MM.1S (cell line): Measurements from ENCODE around the gene CXCR5.

Experiments
- DNase-seq: peaks from one replicate; pipeline ENCODE4 v3.0.0-alpha.2; 2015
- H2AFZ ChIP-seq: fragments of 300-600 bp; sonication (generic); 2 replicates; pipeline ENCODE4 v1.6.0; 2016; ENCODE audit warnings: antibody characterized with exemption, low read length
- H3F3A ChIP-seq: fragments of 300-600 bp; sonication (generic); 2 replicates; pipeline ENCODE4 v1.6.1; 2016; ENCODE audit warnings: mild to moderate bottlenecking, antibody characterized with exemption, low read length, moderate library complexity, mixed read lengths; ENCODE audit not compliant: insufficient read depth
- H3K27ac ChIP-seq: fragments of 300-600 bp; sonication (generic); 2 replicates; pipeline ENCODE4 v1.5.1; 2016; ENCODE audit warnings: mild to moderate bottlenecking, low read length
- H3K27me3 ChIP-seq: fragments of 300-600 bp; sonication (generic); replicated peaks from 2 replicates; pipeline ENCODE4 v1.6.0; 2016; ENCODE audit warnings: low read length; ENCODE audit not compliant: insufficient read depth
- H3K36me3 ChIP-seq: fragments of 300-600 bp; sonication (generic); replicated peaks from 2 replicates; pipeline ENCODE4 v1.6.1; 2016; ENCODE audit warnings: mild to moderate bottlenecking, low read length, mixed read lengths; ENCODE audit not compliant: insufficient read depth
- H3K4me1 ChIP-seq: fragments of 300-600 bp; sonication (generic); 2 replicates; pipeline ENCODE4 v1.6.1; 2016; ENCODE audit warnings: low read length, mixed read lengths
- H3K4me2 ChIP-seq: fragments of 300-600 bp; sonication (generic); 2 replicates; pipeline ENCODE4 v1.6.0; 2016; ENCODE audit warnings: low read depth, low read length
- H3K4me3 ChIP-seq: fragments of 300-600 bp; sonication (generic); 2 replicates; pipeline ENCODE4 v1.5.1; 2016; ENCODE audit warnings: low read length, mixed read lengths
- H3K79me2 ChIP-seq: fragments of 300-600 bp; sonication (generic); 2 replicates; pipeline ENCODE4 v1.6.1; 2016; ENCODE audit warnings: mixed run types, low read length, mixed read lengths
- H3K9ac ChIP-seq: fragments of 300-600 bp; sonication (generic); 2 replicates; pipeline ENCODE4 v1.6.1; 2016; ENCODE audit warnings: low read length, mixed read lengths
- H3K9me2 ChIP-seq: fragments of 300-600 bp; sonication (generic); replicated peaks from 2 replicates; pipeline ENCODE4 v1.6.1; 2016; ENCODE audit warnings: mild to moderate bottlenecking, low read length, mixed read lengths; ENCODE audit not compliant: insufficient read depth
- H3K9me3 ChIP-seq: fragments of 300-600 bp; sonication (generic); replicated peaks from 2 replicates; pipeline ENCODE4 v1.6.1; 2016; ENCODE audit warnings: mild to moderate bottlenecking, low read length, mixed read lengths; ENCODE audit not compliant: insufficient read depth
- H4K20me1 ChIP-seq: fragments of 300-600 bp; sonication (generic); 2 replicates; pipeline ENCODE4 v1.6.1; 2016; ENCODE audit warnings: mild to moderate bottlenecking, low read length, moderate library complexity, mixed read lengths; ENCODE audit not compliant: insufficient read depth
- EZH2 ChIP-seq: fragments of 300-600 bp; sonication (generic); optimal IDR thresholded peaks from 2 replicates; pipeline ENCODE3; 2017; ENCODE audit warnings: low read depth, mild to moderate bottlenecking, antibody characterized with exemption, low read length, mixed read lengths
- EZH2phosphoT487 ChIP-seq: fragments of 300-600 bp; sonication (generic); IDR thresholded peaks from 2 replicates; pipeline ENCODE4 v1.6.1; 2018; ENCODE audit warnings: antibody characterized with exemption, low read length
- TF ChIP-seq, protein P1 (sequence below): fragments of 300-600 bp; sonication (generic); IDR thresholded peaks from 2 replicates; pipeline ENCODE4 v1.5.1; 2016; ENCODE audit warnings: antibody characterized with exemption, low read length, mixed read lengths

The CXCR5 gene

DNA sequence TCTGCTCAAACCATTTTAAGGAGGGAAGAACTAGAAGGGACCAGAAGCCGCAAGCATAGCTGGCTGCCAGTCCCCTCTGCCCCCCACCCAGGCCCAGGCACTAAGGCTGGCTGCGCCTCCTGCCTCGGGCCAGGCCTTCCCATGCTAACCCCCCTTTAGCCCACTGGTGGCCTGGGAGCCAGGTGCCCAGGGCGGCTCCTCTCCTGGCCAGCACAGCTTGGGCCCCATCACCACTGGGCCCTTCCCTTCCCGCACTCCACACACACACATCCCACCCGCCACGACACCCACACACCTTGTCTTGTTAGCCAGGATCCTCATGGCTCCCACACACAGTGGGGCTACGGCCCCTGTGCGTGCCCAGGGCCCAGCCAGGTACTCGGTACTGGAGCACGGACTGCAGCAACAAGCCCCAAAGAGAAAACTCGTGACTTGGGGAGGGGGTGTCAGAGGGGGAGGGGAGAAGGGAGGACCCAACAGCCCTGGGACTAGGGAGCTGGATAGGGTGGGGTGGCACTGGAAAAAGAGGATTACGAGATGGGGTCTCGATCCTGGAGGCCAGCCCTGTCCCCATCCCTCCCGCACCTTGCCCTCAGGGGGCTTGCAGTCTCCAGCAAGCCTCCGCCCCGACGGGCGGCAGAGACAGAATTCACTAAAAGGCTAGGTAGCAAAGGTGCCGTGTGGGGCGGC, 26.1 kb downstream of the CXCR5 start:
- no peak overlapping the region for H3K4me3 ChIP-seq
- no peaks in the 10 kb centered on the region for H3K36me3 ChIP-seq
- H3K79me2 ChIP-seq = no peaks in the 10 kb centered on the region
- H3K27ac ChIP-seq = no peak overlapping the region
- DNase-seq = no peak
- no peak overlapping the region for H2AFZ ChIP-seq
- no peaks in the 10 kb centered on the region for H4K20me1 ChIP-seq
- H3K9me2 ChIP-seq = no peaks in the 10 kb centered on the region
- no peak for TF ChIP-seq EZH2
- no peak for TF ChIP-seq EZH2phosphoT487
- TF ChIP-seq, protein P1, sequence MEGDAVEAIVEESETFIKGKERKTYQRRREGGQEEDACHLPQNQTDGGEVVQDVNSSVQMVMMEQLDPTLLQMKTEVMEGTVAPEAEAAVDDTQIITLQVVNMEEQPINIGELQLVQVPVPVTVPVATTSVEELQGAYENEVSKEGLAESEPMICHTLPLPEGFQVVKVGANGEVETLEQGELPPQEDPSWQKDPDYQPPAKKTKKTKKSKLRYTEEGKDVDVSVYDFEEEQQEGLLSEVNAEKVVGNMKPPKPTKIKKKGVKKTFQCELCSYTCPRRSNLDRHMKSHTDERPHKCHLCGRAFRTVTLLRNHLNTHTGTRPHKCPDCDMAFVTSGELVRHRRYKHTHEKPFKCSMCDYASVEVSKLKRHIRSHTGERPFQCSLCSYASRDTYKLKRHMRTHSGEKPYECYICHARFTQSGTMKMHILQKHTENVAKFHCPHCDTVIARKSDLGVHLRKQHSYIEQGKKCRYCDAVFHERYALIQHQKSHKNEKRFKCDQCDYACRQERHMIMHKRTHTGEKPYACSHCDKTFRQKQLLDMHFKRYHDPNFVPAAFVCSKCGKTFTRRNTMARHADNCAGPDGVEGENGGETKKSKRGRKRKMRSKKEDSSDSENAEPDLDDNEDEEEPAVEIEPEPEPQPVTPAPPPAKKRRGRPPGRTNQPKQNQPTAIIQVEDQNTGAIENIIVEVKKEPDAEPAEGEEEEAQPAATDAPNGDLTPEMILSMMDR = no peak
- H3K9ac ChIP-seq = no peak overlapping the region
- H3K4me1 ChIP-seq = no peaks in the 10 kb centered on the region; the same call in 1 of the 2 replicates
- no peaks in the 10 kb centered on the region for H3K9me3 ChIP-seq
- H3K4me2 ChIP-seq = no peak overlapping the region
- no peaks in the 10 kb centered on the region for H3F3A ChIP-seq
- no peaks in the 10 kb centered on the region for H3K27me3 ChIP-seq

DNA sequence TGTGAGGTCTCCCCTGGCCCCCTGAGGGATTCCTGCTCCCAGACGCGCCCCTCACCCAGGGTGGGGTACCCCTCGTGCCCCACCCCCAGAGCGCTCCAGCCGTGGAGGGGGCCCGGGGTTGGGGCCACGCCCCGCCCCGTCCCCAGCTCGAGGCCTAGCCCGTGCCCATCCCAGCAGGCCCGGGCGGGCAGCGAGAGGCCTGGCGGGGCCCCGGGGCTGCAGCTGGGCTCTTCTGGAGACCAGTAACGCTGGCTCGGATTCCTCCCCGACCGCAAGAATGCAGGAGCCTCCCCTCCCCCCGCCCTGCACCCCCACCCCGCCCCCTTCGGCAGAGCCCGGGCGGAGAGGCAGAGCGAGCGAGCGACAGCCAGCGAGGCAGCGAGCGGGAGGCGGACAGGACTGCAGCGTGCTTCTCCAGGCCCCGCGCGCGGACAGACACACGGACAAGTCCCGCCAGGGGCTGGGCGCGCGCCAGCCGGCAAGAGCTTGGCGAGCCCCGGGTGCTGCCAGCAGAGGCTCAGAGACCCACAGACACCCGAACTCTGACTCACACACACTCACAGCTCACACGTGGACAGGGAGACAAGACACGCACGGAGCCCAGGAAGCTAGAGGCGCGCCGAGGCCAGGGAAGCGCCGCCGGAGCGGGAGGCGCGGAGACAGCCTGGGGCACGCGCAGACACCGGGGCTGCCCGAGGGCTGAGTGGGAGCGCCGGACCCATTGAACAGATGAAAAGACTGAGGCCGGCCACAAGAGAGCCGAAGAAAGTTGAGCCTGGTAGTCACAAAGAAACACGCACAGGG, 26.8 kb downstream of the CXCR5 start:
- Histone ChIP-seq H3K9ac (no peak overlapping the region), H3K79me2 (no peaks in the 10 kb centered on the region), H3F3A (no peaks in the 10 kb centered on the region), H2AFZ (no peak overlapping the region), H3K27me3 (no peaks in the 10 kb centered on the region), H3K36me3 (no peaks in the 10 kb centered on the region), H3K9me3 (no peaks in the 10 kb centered on the region), H4K20me1 (no peaks in the 10 kb centered on the region), H3K9me2 (no peaks in the 10 kb centered on the region), H3K4me3 (no peak overlapping the region), H3K27ac (no peak overlapping the region), H3K4me1 (peaks cover 3% of the 10 kb centered on the region; the same call in 1 of the 2 replicates), H3K4me2 (no peak overlapping the region)
- TF ChIP-seq EZH2 = no peak
- TF ChIP-seq, protein P1 = no peak
- TF ChIP-seq EZH2phosphoT487 = no peak
- no peak for DNase-seq

DNA sequence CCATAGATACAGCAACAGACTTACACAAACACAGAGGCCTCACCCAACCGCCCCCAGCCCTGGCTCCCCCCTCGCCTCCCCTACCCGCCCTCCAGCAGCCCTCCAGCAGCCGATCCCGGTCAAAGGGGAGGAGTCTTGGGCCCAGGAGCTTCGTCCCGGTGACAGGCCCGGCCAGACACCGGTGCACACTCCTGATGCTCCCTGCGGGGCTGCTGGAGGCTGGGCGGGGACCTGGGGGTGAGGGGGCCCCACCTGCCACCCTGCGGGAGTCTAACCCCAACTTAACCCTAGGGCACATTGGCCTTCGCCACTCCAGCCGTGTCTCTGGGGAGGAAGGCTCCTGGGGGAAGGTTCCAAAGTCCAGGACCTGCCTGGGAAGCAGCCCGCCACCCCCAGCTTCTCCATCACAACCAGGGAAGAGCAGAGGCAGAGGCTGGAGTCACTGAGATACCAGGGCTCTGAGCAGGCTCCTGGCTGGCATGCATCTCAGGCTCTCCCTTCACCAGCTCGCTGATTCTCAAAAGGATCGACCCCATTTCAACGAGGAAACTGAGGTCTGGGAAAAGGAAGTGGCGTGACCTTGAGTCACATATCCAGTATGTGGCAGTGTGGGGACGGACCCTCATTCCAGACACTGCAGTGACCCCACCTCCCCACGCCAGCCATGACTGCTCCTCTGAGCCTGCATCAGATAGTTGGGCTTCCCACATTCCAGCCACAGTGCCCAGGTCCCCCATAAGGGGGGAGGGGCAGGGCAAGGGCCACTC, 27.6 kb downstream of the CXCR5 start:
- no peaks in the 10 kb centered on the region for H4K20me1 ChIP-seq
- no peak overlapping the region for H3K9ac ChIP-seq
- DNase-seq = no peak
- no peaks in the 10 kb centered on the region for H3F3A ChIP-seq
- H3K9me3 ChIP-seq = no peaks in the 10 kb centered on the region
- no peak overlapping the region for H3K4me3 ChIP-seq
- H3K4me1 ChIP-seq = peaks cover 3% of the 10 kb centered on the region; the same call in 1 of the 2 replicates
- H3K4me2 ChIP-seq = no peak overlapping the region
- H2AFZ ChIP-seq = no peak overlapping the region
- no peaks in the 10 kb centered on the region for H3K27me3 ChIP-seq
- no peak overlapping the region for H3K27ac ChIP-seq
- H3K79me2 ChIP-seq = no peaks in the 10 kb centered on the region
- TF ChIP-seq EZH2 (no peak), EZH2phosphoT487 (no peak)
- TF ChIP-seq, protein P1 = no peak
- H3K36me3 ChIP-seq = no peaks in the 10 kb centered on the region
- no peaks in the 10 kb centered on the region for H3K9me2 ChIP-seq
